Nephron progenitor cell (in vitro differentiated cells): Measurements from ENCODE around the gene S100A5.

Experiments used
- DNase-seq: peaks from one replicate; pipeline ENCODE4 v3.0.0; 2021
- H3K27ac Mint-ChIP-seq: 2 replicates; pipeline ENCODE4 v1.8.0; 2021; ENCODE audit warnings: mild to moderate bottlenecking, moderate library complexity, mixed read lengths
- H3K27me3 Mint-ChIP-seq: 2 replicates; pipeline ENCODE4 v1.8.0; 2021; ENCODE audit warnings: mild to moderate bottlenecking, low read depth, mixed read lengths; ENCODE audit not compliant: poor library complexity
- H3K36me3 Mint-ChIP-seq: 2 replicates; pipeline ENCODE4 v1.8.0; 2021; ENCODE audit warnings: low read depth, mixed read lengths
- H3K4me1 Mint-ChIP-seq: 2 replicates; pipeline ENCODE4 v1.8.0; 2021; ENCODE audit warnings: mixed read lengths
- H3K4me3 Mint-ChIP-seq: 2 replicates; pipeline ENCODE4 v1.8.0; 2021; ENCODE audit warnings: mild to moderate bottlenecking, moderate library complexity, mixed read lengths
- H3K9me3 Mint-ChIP-seq: 2 replicates; pipeline ENCODE4 v1.8.0; 2021; ENCODE audit warnings: mild to moderate bottlenecking, moderate library complexity, mixed read lengths
- CTCF ChIP-seq: fragments of 200-600 bp; sonication (generic); IDR thresholded peaks from 2 replicates; pipeline ENCODE4 v1.5.0; 2021; ENCODE audit warnings: antibody characterized with exemption

Gene S100A5

GRCh38 chr1:153545067-153546055 lies 4.6 kb upstream of the S100A5 start, which contains the start of gene S100A4:
Gene S100A4, minus strand, starts transcription at chr1:153545806. Its CDS starts 1,012 bp downstream, at chr1:153544794.
- peaks cover 100% of the 10 kb centered on the region for H3K4me1 Mint-ChIP-seq
- DNase-seq, result peak; percentile 82

GRCh38 chr1:153544453-153545066 lies 3.8 kb upstream of the S100A5 start:
- Mint-ChIP-seq H3K4me1 (peaks cover 100% of the 10 kb centered on the region), H3K27ac (peak overlapping the region; percentile 86), H3K27me3 (peaks cover 8% of the 10 kb centered on the region), H3K36me3 (no peaks in the 10 kb centered on the region), H3K9me3 (no peaks in the 10 kb centered on the region), H3K4me3 (peak overlapping the region; percentile 60)
- DNase-seq, result no peak
- no peak for TF ChIP-seq CTCF

More at GRCh38 chr1:153545067-153546055, 4.6 kb upstream of the S100A5 start, which contains the start of gene S100A4:
- Mint-ChIP-seq H3K4me3 (peak within 1 kb of the TSS; percentile 60), H3K27ac (peak within 1 kb of the TSS; percentile 86), H3K36me3 (no peaks in the 10 kb centered on the region), H3K9me3 (no peaks in the 10 kb centered on the region), H3K27me3 (peaks cover 8% of the 10 kb centered on the region)
- TF ChIP-seq CTCF, result no peak

- peaks cover 95% of the 10 kb centered on the region for H3K4me1 Mint-ChIP-seq
- no peaks in the 10 kb centered on the region for H3K36me3 Mint-ChIP-seq
- DNase-seq, result no peak
- H3K27me3 Mint-ChIP-seq, result peaks cover 8% of the 10 kb centered on the region
- no peak overlapping the region for H3K4me3 Mint-ChIP-seq
- no peak overlapping the region for H3K27ac Mint-ChIP-seq
- no peaks in the 10 kb centered on the region for H3K9me3 Mint-ChIP-seq
- no peak for TF ChIP-seq CTCF
Observed at GRCh38 chr1:153543736-153544135, 3.0 kb upstream of the S100A5 start.

DNA sequence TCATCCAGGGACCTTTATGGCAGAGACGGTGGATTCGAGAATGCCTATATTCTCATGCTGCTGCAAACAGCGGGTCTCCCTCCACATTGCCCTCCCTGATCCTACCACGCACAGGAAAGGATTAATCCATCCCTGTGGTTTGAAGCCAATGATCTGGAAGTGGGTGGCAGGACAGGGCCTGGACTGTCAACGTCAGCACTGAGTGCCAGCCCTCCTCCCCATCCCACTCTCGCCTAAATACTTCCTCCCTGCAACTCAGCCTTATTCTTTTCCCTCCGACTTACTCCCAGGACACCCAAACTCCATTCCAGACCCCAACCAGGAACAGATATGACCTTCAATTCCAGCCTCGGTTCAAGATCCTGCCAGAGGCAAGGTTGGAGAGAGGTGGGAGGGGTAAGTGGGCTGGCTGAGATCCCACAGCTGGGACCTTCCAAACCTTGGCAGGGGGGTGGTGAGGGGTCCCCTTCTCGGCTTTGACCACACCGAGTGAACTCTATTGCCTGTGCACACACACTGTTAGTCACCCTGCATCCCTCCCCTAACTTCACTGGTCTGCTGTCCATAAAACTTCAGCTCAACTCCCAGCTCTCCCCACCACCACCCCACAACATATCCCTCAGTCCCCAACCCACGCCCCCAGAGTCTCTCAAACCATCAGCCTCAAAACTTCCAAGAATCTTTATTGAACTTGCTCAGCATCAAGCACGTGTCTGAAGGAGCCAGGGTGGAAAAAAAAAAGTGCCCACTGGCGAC lies 2.4 kb upstream of the S100A5 start:
- no peak for DNase-seq
- H3K27ac Mint-ChIP-seq, result peak overlapping the region; percentile 31
- TF ChIP-seq CTCF, result no peak
- no peaks in the 10 kb centered on the region for H3K9me3 Mint-ChIP-seq
- H3K27me3 Mint-ChIP-seq, result peaks cover 8% of the 10 kb centered on the region
- H3K4me1 Mint-ChIP-seq, result peaks cover 95% of the 10 kb centered on the region
- no peak overlapping the region for H3K4me3 Mint-ChIP-seq
- no peaks in the 10 kb centered on the region for H3K36me3 Mint-ChIP-seq

- Mint-ChIP-seq H3K36me3 (no peaks in the 10 kb centered on the region), H3K4me3 (no peak overlapping the region), H3K27me3 (peaks cover 8% of the 10 kb centered on the region), H3K9me3 (no peaks in the 10 kb centered on the region), H3K27ac (no peak overlapping the region), H3K4me1 (peaks cover 93% of the 10 kb centered on the region)
- TF ChIP-seq CTCF, result no peak
- no peak for DNase-seq
Observed at GRCh38 chr1:153541641-153542590, 1.2 kb upstream of the S100A5 start.
